ENCODE results near the gene PTBP1. TPM values are rescaled to one million over a fixed set of nuclear protein-coding genes. Genes with fewer than 3 reads are reported as not detected.

PTBP1 gene
- polyA plus RNA-seq, 3 donors = 62.4 to 117 (median 81.6) TPM

DNA sequence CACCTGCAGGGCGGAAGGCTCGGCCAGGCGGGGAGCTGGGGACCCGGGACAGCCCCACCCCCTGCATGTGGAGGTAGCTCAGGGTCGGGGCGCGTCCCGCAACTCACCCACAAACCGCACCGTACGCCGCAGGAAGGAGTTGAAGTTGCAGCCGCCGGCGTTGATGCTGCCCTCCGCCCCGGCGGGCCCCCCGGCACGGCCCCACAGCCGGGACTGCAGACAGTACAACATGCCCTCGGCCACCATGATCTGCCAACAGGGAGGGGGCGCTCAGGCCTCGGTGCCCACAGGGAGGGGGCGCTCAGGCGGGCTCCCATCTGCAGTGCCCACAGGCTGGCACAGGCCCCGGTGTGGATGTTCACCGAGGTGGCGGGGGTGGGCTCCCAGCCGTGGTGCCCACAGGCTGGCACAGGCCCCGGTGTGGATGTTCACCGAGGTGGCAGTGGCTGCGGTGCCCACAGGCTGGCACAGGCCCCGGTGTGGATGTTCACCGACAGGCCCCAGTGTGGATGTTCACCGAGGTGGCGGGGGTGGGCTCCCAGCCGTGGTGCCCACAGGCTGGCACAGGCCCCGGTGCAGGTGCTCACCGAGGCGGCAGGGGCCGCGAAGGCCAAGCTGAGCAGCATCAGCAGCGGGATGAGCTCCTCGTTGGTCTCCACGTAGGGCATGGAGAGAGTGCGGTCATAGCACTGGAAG lies 18.0 kb downstream of the PTBP1 start:
- Mint-ChIP-seq H3K4me1 (peaks cover 1% of the 10 kb centered on the region), H3K36me3 (peaks cover 10 to 29% of the 10 kb centered on the region in 2 donors), H3K27ac (no peak overlapping the region), H3K4me3 (no peak overlapping the region), H3K9me3 (peaks cover 0 to 11% (median 0%) of the 10 kb centered on the region in 7 donors), H3K27me3 (ENCODE audit: low read depth in 3 of 3) (peaks cover 0 to 1% (median 0%) of the 10 kb centered on the region in 3 donors)
- H3K4me3 ChIP-seq (replicated peaks in 1 of 3; ENCODE audit: low read depth in 2 of 3, low read length in 3 of 3) = no peak overlapping the region
- TF ChIP-seq, protein P1, sequence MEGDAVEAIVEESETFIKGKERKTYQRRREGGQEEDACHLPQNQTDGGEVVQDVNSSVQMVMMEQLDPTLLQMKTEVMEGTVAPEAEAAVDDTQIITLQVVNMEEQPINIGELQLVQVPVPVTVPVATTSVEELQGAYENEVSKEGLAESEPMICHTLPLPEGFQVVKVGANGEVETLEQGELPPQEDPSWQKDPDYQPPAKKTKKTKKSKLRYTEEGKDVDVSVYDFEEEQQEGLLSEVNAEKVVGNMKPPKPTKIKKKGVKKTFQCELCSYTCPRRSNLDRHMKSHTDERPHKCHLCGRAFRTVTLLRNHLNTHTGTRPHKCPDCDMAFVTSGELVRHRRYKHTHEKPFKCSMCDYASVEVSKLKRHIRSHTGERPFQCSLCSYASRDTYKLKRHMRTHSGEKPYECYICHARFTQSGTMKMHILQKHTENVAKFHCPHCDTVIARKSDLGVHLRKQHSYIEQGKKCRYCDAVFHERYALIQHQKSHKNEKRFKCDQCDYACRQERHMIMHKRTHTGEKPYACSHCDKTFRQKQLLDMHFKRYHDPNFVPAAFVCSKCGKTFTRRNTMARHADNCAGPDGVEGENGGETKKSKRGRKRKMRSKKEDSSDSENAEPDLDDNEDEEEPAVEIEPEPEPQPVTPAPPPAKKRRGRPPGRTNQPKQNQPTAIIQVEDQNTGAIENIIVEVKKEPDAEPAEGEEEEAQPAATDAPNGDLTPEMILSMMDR (IDR thresholded peaks at IDR 0.05) = no peak
- no peaks in the 10 kb centered on the region for H3K4me1 ChIP-seq (ENCODE audit: control insufficient read depth in 1 of 2, insufficient read depth in 2 of 2, low read length in 2 of 2)
- WGBS (ENCODE audit: insufficient coverage) = 88% methylated on average over 46 of the region's 47 CpGs
- no peak overlapping the region for H3K27ac ChIP-seq (ENCODE audit: low read depth in 1 of 2, low read length in 2 of 2)
- DNase-seq = no peak
- peaks cover 28% of the 10 kb centered on the region for H4K20me1 ChIP-seq (ENCODE audit: insufficient read depth, low read length)
- H3K9me3 ChIP-seq (replicated peaks in 1 of 2; ENCODE audit: control insufficient read depth in 1 of 2, insufficient read depth in 1 of 2, low read length in 2 of 2) = no peaks in the 10 kb centered on the region
- peaks cover 19 to 20% of the 10 kb centered on the region in 2 donors for H3K36me3 ChIP-seq (replicated peaks in 1 of 2; ENCODE audit: control insufficient read depth in 1 of 2, insufficient read depth in 2 of 2, low read length in 2 of 2)
- H3K27me3 ChIP-seq (ENCODE audit: control insufficient read depth in 2 of 2, insufficient read depth in 2 of 2, low read length in 2 of 2) = no peaks in the 10 kb centered on the region
- intact Hi-C loops (cut with micrococcal nuclease) = loop anchor here in 1 of 2 donors (5.0 kb wide), 1 partner anchor 37 kb away; the partner anchor contains the start of gene ELANE
- H3K9ac ChIP-seq (ENCODE audit: insufficient read depth, low read length, poor library complexity, severe bottlenecking) = no peak overlapping the region
- no peak overlapping the region for H3K4me2 ChIP-seq (replicated peaks; ENCODE audit: extremely low read depth, low read length, poor library complexity, severe bottlenecking)
- no peak overlapping the region for H2AFZ ChIP-seq (ENCODE audit: insufficient read depth, low read depth, low read length, poor library complexity, severe bottlenecking)
- H3K79me2 ChIP-seq (ENCODE audit: insufficient read depth, low read length) = peaks cover 18% of the 10 kb centered on the region

DNA sequence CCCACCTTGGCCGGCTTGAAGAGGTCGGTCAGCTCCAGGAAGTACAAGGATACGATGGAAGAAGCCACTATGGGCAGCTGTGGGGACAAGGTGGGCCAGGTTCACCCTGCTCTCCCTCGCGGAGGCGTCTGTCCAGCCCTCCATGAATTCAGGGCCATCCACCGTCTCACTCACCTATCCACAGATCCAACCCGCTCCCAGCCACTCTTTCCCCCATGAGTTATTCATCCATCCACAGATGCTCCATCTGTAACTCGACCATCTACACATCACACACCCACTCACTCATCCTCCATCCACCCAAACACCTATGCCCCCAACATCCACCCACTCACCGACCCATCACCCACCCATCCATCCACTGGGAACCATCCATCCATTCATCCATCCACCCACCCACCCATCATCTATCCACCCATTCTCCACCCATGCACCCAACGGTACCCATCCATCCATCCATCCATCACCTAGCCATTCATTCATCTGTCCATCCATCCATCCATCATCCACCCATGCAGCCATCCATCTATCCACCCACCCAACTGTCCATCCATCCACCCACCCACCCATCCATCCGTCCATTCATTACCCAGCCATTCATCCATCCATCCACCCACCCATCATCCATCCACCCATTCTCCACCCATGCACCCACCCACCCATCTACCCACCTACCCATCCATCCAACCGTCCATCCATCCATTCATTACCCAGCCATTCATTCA lies 18.7 kb downstream of the PTBP1 start:
- TF ChIP-seq, protein P1 (IDR thresholded peaks at IDR 0.05) = no peak
- Mint-ChIP-seq H3K4me3 (no peak overlapping the region), H3K27ac (no peak overlapping the region)

More for the DNA sequence above, 18.7 kb downstream of the PTBP1 start:
- Histone ChIP-seq H3K4me1 (ENCODE audit: control insufficient read depth in 1 of 2, insufficient read depth in 2 of 2, low read length in 2 of 2) (no peaks in the 10 kb centered on the region), H3K79me2 (ENCODE audit: insufficient read depth, low read length) (peaks cover 17% of the 10 kb centered on the region), H2AFZ (ENCODE audit: insufficient read depth, low read depth, low read length, poor library complexity, severe bottlenecking) (no peak overlapping the region), H3K36me3 (replicated peaks in 1 of 2; ENCODE audit: control insufficient read depth in 1 of 2, insufficient read depth in 2 of 2, low read length in 2 of 2) (peaks cover 12 to 13% of the 10 kb centered on the region in 2 donors), H3K4me2 (replicated peaks; ENCODE audit: extremely low read depth, low read length, poor library complexity, severe bottlenecking) (no peak overlapping the region), H3K4me3 (replicated peaks in 1 of 3; ENCODE audit: low read depth in 2 of 3, low read length in 3 of 3) (no peak overlapping the region), H4K20me1 (ENCODE audit: insufficient read depth, low read length) (peaks cover 21% of the 10 kb centered on the region), H3K27me3 (ENCODE audit: control insufficient read depth in 2 of 2, insufficient read depth in 2 of 2, low read length in 2 of 2) (no peaks in the 10 kb centered on the region), H3K27ac (ENCODE audit: low read depth in 1 of 2, low read length in 2 of 2) (no peak overlapping the region), H3K9ac (ENCODE audit: insufficient read depth, low read length, poor library complexity, severe bottlenecking) (no peak overlapping the region), H3K9me3 (replicated peaks in 1 of 2; ENCODE audit: control insufficient read depth in 1 of 2, insufficient read depth in 1 of 2, low read length in 2 of 2) (no peaks in the 10 kb centered on the region)
- no peak for DNase-seq
- peaks cover 0 to 11% (median 0%) of the 10 kb centered on the region in 7 donors for H3K9me3 Mint-ChIP-seq
- peaks cover 0 to 1% (median 0%) of the 10 kb centered on the region in 3 donors for H3K27me3 Mint-ChIP-seq (ENCODE audit: low read depth in 3 of 3)
- H3K4me1 Mint-ChIP-seq = peaks cover 1% of the 10 kb centered on the region
- intact Hi-C loops (cut with micrococcal nuclease) = loop anchor here in 1 of 2 donors (5.0 kb wide), 1 partner anchor 36 kb away; the partner anchor contains the start of gene ELANE
- 97% methylated on average over 13 of the region's 13 CpGs for WGBS (ENCODE audit: insufficient coverage)
- peaks cover 5 to 23% of the 10 kb centered on the region in 2 donors for H3K36me3 Mint-ChIP-seq
